Effector memory CD8-positive, alpha-beta T cell (primary cell): ENCODE results near the gene GRIN1.

ENCODE experiments used
- ATAC-seq: fragments of 150-1000 bp; cut with Tn5 transposase; replicated peaks from 2 replicates; pipeline ENCODE4 v1.10.0; 2021; ENCODE audit warnings: mild to moderate bottlenecking, moderate library complexity
- DNase-seq, 3 experiments: peaks; one replicate each; pipeline ENCODE4 v3.0.0; 2021
- H3K27ac Mint-ChIP-seq, 2 donors: one replicate each; pipeline ENCODE4 v1.8.0; 2022; ENCODE audit warnings: mild to moderate bottlenecking in 2 of 2, mixed read lengths in 2 of 2, moderate library complexity in 2 of 2
- H3K27me3 Mint-ChIP-seq, 2 donors: one replicate each; pipeline ENCODE4 v1.8.0; 2022; ENCODE audit warnings: mixed read lengths in 2 of 2
- H3K36me3 Mint-ChIP-seq: one replicate; pipeline ENCODE4 v1.8.0; 2022; ENCODE audit warnings: mild to moderate bottlenecking, moderate library complexity, mixed read lengths; ENCODE audit not compliant: insufficient read depth
- H3K4me1 Mint-ChIP-seq, 2 donors: one replicate each; pipeline ENCODE4 v1.8.0; 2022; ENCODE audit warnings: low read depth in 2 of 2, mixed read lengths in 2 of 2
- H3K4me3 Mint-ChIP-seq, 2 donors: one replicate each; pipeline ENCODE4 v1.8.0; 2022; ENCODE audit warnings: mild to moderate bottlenecking in 2 of 2, mixed read lengths in 2 of 2, moderate library complexity in 2 of 2
- H3K9me3 Mint-ChIP-seq, 2 donors: one replicate each; pipeline ENCODE4 v1.8.0; 2022; ENCODE audit warnings: mixed read lengths in 2 of 2

The GRIN1 gene

GRCh38 chr9:137183980-137184595 is 45.1 kb downstream of the GRIN1 start:
- Mint-ChIP-seq H3K27ac (no peak overlapping the region), H3K36me3 (peaks cover 53% of the 10 kb centered on the region), H3K9me3 (no peaks in the 10 kb centered on the region), H3K27me3 (no peaks in the 10 kb centered on the region), H3K4me1 (peaks cover 22 to 26% of the 10 kb centered on the region in 2 donors), H3K4me3 (no peak overlapping the region)
- no peak for DNase-seq
- ATAC-seq = no peak

GRCh38 chr9:137184881-137185660 is 46.1 kb downstream of the GRIN1 start:
- ATAC-seq = no peak
- H3K27ac Mint-ChIP-seq = no peak overlapping the region

DNA sequence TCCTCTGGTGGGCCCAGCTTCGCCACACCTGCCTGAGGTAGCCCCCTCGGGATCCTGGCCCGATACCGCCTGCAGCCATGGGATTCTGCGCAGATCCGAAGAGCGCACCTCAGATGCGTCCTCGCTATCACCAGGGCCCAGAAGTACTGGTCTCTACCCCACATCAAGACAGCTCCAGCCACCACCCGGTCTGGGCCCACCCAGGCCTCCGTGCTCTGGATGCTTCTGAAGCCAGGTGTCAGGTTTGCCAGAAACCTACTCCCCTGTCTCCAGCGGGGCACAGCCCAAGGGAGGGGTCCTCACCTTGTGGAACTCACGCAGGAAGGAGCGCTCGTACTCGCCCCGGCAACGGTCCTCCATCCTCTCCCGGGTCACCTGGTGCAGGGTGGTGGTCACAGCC is 47.0 kb downstream of the GRIN1 start:
- Mint-ChIP-seq H3K36me3 (peaks cover 63% of the 10 kb centered on the region), H3K27ac (no peak overlapping the region), H3K4me3 (no peak overlapping the region), H3K9me3 (no peaks in the 10 kb centered on the region), H3K27me3 (no peaks in the 10 kb centered on the region), H3K4me1 (peaks cover 36 to 37% of the 10 kb centered on the region in 2 donors)
- no peak for ATAC-seq
- DNase-seq = no peak

More at GRCh38 chr9:137184881-137185660, 46.1 kb downstream of the GRIN1 start:
- no peak for DNase-seq
- H3K27me3 Mint-ChIP-seq = no peaks in the 10 kb centered on the region
- H3K4me1 Mint-ChIP-seq = peaks cover 32 to 33% of the 10 kb centered on the region in 2 donors
- H3K9me3 Mint-ChIP-seq = no peaks in the 10 kb centered on the region
- H3K4me3 Mint-ChIP-seq = no peak overlapping the region
- peaks cover 59% of the 10 kb centered on the region for H3K36me3 Mint-ChIP-seq

- peaks cover 61% of the 10 kb centered on the region for H3K36me3 Mint-ChIP-seq
- no peak for DNase-seq
- peaks cover 36 to 40% of the 10 kb centered on the region in 2 donors for H3K4me1 Mint-ChIP-seq
- no peaks in the 10 kb centered on the region for H3K9me3 Mint-ChIP-seq
- H3K4me3 Mint-ChIP-seq = peak overlapping the region; percentile 91 to 92
- ATAC-seq = no peak
- H3K27me3 Mint-ChIP-seq = no peaks in the 10 kb centered on the region
- no peak overlapping the region for H3K27ac Mint-ChIP-seq
These were observed 47.4 kb downstream of the GRIN1 start for GRCh38 chr9:137186385-137186784.

- Mint-ChIP-seq H3K9me3 (no peaks in the 10 kb centered on the region), H3K4me1 (peaks cover 36 to 40% of the 10 kb centered on the region in 2 donors), H3K27me3 (no peaks in the 10 kb centered on the region), H3K4me3 (peak overlapping the region; percentile 91 to 92), H3K36me3 (peaks cover 51% of the 10 kb centered on the region), H3K27ac (peak overlapping the region; percentile 82 to 95)
- ATAC-seq (no peak), DNase-seq (no peak)
These were observed 48.4 kb downstream of the GRIN1 start for GRCh38 chr9:137187386-137187785.

DNA sequence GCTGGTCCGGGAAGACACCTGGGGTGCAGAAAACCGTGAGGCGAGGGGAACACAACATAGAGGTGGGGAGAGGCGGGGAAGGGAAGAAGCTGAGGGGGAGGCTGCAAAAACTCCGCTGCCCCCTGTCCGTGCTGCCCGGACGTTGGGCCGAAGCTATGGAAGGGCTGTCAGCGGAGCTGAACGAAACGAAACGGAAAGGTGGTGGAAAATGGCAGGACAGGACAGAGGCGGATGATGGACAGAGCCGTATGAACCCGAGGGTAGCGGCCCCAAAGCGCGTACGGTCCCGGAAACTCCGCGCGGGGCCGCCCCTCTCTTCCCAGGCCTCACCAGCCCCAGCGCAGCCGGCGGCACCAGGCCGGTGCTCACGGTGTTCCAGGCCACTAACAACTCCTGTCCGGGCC is 49.1 kb downstream of the GRIN1 start:
- DNase-seq (no peak), ATAC-seq (peak; percentile 26)
- peaks cover 50% of the 10 kb centered on the region for H3K36me3 Mint-ChIP-seq
- no peaks in the 10 kb centered on the region for H3K27me3 Mint-ChIP-seq
- H3K4me3 Mint-ChIP-seq = peak overlapping the region; percentile 91 to 92
- H3K27ac Mint-ChIP-seq = peak overlapping the region; percentile 82 to 95
- H3K4me1 Mint-ChIP-seq = peaks cover 36 to 40% of the 10 kb centered on the region in 2 donors
- no peaks in the 10 kb centered on the region for H3K9me3 Mint-ChIP-seq

GRCh38 chr9:137188490-137189296 is 49.7 kb downstream of the GRIN1 start, which contains the start of the genes ANAPC2 and SSNA1:
Gene ANAPC2 (minus strand): TSS chr9:137188560. CDS start chr9:137188532, 28 bp downstream.
Gene SSNA1 (plus strand): TSS chr9:137188676. CDS start chr9:137188727, 51 bp downstream.
- H3K36me3 Mint-ChIP-seq = peaks cover 46% of the 10 kb centered on the region
- H3K27me3 Mint-ChIP-seq = no peaks in the 10 kb centered on the region
- H3K4me1 Mint-ChIP-seq = peaks cover 36 to 40% of the 10 kb centered on the region in 2 donors
- ATAC-seq (peak; percentile 79), DNase-seq (peak; percentile 92 to 96 (median 96))
- no peaks in the 10 kb centered on the region for H3K9me3 Mint-ChIP-seq
- peak within 1 kb of the TSS; percentile 82 to 95 for H3K27ac Mint-ChIP-seq
- H3K4me3 Mint-ChIP-seq = peak within 1 kb of the TSS; percentile 91 to 92

DNA sequence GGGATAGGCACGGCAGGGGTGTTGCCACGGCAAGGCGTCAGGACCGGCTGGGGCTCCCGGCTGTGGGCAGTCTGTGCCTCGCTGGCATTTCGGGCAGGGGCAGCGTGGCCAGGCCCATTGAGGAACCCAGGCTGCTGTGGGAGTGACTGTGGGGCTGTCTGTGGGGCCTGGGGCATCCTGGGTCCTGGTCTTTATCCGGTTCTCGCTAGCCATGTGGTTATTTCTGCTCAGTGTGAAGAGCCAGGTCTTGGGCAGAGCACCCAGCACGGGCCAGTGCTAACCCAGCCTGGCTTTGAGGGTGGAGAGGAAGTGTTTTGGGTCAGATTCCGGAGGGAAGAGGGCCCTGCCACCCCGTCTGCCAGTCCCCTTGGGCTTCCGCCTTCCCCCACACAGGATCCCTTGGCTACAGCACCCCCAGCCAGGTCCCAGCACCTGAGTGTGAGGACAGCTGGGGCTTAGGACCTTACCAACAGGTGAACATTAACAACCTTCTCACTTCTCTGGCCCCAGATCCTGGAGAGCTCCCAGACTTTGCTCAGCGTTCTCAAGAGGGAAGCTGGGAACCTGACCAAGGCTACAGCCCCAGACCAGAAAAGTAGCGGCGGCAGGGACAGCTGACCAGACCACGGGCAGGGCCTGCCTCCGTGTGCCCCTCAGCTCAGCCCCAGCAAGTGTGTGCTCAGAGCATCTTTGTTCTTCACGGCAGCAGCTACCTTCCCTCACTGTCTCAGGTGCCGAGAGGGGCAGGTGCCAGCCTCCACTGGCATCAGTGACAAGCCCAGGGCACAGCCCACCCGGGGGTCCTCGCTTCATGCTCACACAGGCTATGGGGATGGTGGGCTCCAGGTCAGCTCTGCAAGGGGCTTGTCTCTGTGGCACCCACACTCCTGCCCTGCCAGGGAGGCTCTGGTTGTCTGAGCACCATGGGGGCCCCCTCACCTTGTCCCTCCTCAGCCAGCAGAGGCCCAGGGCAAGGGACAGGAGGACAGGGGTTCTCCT is 50.6 kb downstream of the GRIN1 start:
- no peak for ATAC-seq
- H3K27ac Mint-ChIP-seq = peak overlapping the region; percentile 82 to 95

DNA sequence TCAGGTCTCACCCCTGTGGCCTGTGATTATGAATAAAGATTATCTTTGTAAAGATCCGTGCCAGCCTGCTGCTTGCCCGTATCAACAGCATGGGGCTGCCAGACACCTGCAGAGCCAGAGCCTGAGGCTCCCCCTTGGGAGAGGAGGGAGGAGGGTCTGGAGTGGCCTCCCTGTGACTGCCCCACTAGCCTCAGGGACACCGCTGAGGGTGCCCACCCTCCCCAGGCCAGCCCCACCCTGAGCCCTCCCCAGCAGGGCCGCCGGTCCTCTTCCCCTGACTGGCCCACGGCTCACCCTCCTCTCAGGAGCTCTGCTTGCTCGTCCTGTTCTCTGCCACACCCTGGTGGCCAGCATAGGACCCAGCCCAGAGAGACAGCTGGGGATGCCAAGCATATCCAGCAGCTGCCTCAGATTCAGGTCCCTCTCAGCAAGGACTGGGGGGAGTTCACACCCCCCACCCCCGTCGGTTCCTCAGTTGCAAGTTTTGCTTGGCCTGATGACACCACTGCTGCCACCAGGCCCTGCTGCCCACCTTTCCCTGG is 51.4 kb downstream of the GRIN1 start:
- Mint-ChIP-seq H3K4me1 (peaks cover 29 to 31% of the 10 kb centered on the region in 2 donors), H3K4me3 (peak overlapping the region; percentile 91 to 92), H3K27ac (peak overlapping the region; percentile 86 to 95), H3K9me3 (no peaks in the 10 kb centered on the region), H3K27me3 (no peaks in the 10 kb centered on the region), H3K36me3 (peaks cover 34% of the 10 kb centered on the region)
- ATAC-seq = no peak
- DNase-seq = no peak

More for the DNA sequence above, 50.6 kb downstream of the GRIN1 start:
- DNase-seq = no peak
- no peaks in the 10 kb centered on the region for H3K9me3 Mint-ChIP-seq
- H3K27me3 Mint-ChIP-seq = no peaks in the 10 kb centered on the region
- peaks cover 37% of the 10 kb centered on the region for H3K36me3 Mint-ChIP-seq
- H3K4me1 Mint-ChIP-seq = peaks cover 30 to 33% of the 10 kb centered on the region in 2 donors
- H3K4me3 Mint-ChIP-seq = peak overlapping the region; percentile 91 to 92

DNA sequence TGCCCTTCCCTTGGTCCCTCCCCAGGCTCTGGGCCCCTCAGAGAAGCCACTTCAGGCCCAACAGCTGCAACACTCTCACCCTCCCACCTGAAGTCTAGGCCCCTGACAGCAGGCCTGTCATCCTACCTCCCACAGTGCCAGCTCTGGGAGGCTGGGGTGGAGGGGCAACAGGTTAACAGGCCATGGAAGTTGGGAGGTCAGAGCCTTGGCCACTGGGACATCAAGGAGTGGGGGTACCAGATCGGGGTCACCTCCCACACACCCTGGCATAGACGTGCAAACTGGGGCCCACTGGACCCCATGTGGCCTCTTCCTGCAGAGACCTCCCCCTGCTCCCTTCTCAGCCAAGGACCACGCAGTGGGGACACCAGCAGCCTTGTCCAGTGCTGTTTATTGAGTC is 52.3 kb downstream of the GRIN1 start:
- ATAC-seq (no peak), DNase-seq (no peak)
- Mint-ChIP-seq H3K9me3 (no peaks in the 10 kb centered on the region), H3K4me3 (peak overlapping the region in 1 of 2 donors; percentile 51), H3K36me3 (peaks cover 34% of the 10 kb centered on the region), H3K4me1 (peaks cover 29% of the 10 kb centered on the region in 2 donors), H3K27me3 (no peaks in the 10 kb centered on the region), H3K27ac (peak overlapping the region; percentile 86 to 95)

- H3K36me3 Mint-ChIP-seq = peaks cover 34% of the 10 kb centered on the region
- H3K9me3 Mint-ChIP-seq = no peaks in the 10 kb centered on the region
- H3K27me3 Mint-ChIP-seq = no peaks in the 10 kb centered on the region
- DNase-seq = no peak
- no peak for ATAC-seq
- H3K4me3 Mint-ChIP-seq = no peak overlapping the region
- peaks cover 23 to 25% of the 10 kb centered on the region in 2 donors for H3K4me1 Mint-ChIP-seq
- peak overlapping the region in 1 of 2 donors; percentile 95 for H3K27ac Mint-ChIP-seq
These were observed 52.9 kb downstream of the GRIN1 start for GRCh38 chr9:137191691-137192447.

DNA sequence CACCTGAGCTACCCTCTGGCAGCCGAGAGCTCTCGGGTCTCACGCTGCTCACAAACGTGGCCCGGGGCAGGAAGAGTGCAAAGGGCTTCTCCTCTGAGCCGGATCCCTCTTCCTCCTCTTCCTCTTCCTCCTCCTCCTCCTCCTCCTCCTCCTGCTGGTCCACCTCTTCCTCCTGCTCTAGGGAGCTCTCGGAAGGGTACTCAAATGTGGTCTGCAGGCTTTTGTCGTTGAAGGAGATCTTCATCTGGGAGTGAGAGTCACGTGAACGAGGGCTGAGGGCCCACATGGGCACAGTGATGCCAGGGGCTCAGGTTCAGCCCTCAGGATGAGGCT is 53.5 kb downstream of the GRIN1 start:
- H3K27me3 Mint-ChIP-seq = no peaks in the 10 kb centered on the region
- H3K36me3 Mint-ChIP-seq = peaks cover 30% of the 10 kb centered on the region
- no peaks in the 10 kb centered on the region for H3K9me3 Mint-ChIP-seq
- no peak for DNase-seq
- peaks cover 19 to 23% of the 10 kb centered on the region in 2 donors for H3K4me1 Mint-ChIP-seq
- H3K27ac Mint-ChIP-seq = no peak overlapping the region
- ATAC-seq = no peak
- no peak overlapping the region for H3K4me3 Mint-ChIP-seq
